BLaER1 (cell line): ENCODE data around the gene ABCB9.

Source experiments
- H3K27ac ChIP-seq: shearing (Covaris generic); formaldehyde crosslinking; 2 replicates; pipeline ENCODE4 v1.8.1; 2022
- H3K27me3 ChIP-seq: shearing (Covaris generic); formaldehyde crosslinking; 2 replicates; pipeline ENCODE4 v1.8.1; 2022
- H3K36me3 ChIP-seq: shearing (Covaris generic); formaldehyde crosslinking; 2 replicates; pipeline ENCODE4 v1.8.1; 2022
- H3K4me1 ChIP-seq: shearing (Covaris generic); formaldehyde crosslinking; 2 replicates; pipeline ENCODE4 v1.8.1; 2022
- H3K4me2 ChIP-seq: shearing (Covaris generic); formaldehyde crosslinking; 2 replicates; pipeline ENCODE4 v1.8.1; 2022
- H3K4me3 ChIP-seq: shearing (Covaris generic); formaldehyde crosslinking; 2 replicates; pipeline ENCODE4 v1.8.1; 2022
- H3K9ac ChIP-seq: shearing (Covaris generic); formaldehyde crosslinking; 2 replicates; pipeline ENCODE4 v1.8.1; 2022
- H3K9me3 ChIP-seq: shearing (Covaris generic); formaldehyde crosslinking; 2 replicates; pipeline ENCODE4 v1.8.1; 2022
- H4K20me1 ChIP-seq: shearing (Covaris generic); formaldehyde crosslinking; 2 replicates; pipeline ENCODE4 v1.8.1; 2022
- Cebpa-rat ChIP-seq: shearing (Covaris generic); IDR thresholded peaks from 2 replicates; pipeline ENCODE4 v1.8.1; 2022

The ABCB9 gene

DNA sequence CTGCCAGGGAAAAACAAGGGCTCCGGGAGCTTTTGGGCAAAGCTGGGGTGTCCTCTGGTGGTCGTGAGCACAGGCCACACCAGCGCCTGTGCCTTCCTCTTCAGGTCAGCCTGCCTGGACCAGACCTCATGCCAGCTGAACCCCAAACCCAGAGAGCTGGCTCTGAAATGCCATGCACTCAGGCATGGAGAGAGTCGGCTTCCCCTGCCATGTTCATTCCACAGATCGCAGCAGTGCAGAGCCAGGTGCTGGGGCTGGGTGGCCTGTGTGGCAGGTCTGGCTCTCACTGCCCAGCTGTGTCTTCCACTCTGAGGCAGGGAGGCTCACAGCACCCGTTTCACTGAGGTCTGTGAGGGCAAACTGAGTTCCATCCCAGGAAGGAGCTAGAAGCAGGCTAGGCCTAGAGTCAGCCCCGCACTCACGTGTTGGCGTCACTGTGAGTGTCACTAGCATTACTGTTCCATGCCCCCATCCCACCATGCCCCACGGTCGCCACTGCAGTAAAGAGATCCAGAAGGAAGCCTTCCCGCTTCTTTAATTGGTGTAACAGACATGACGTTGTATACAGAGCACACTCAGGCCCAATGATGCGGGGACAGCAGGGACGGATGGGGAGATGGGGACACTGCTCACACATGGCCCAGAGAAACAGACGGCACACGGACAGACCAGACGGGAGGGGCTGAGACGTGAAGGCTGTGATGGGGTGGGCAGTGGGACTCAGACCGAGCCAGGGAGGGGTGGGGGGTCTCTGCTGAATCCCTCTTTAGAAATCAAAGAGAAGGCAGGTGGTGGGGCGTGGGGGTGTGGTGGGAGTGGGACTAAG is 16.9 kb upstream of the ABCB9 start:
- TF ChIP-seq Cebpa-rat: no peak
- Histone ChIP-seq H3K27me3 (no peaks in the 10 kb centered on the region), H3K4me1 (peaks cover 59% of the 10 kb centered on the region), H3K9ac (peak overlapping the region; percentile 97), H4K20me1 (peaks cover 55% of the 10 kb centered on the region), H3K4me2 (peak overlapping the region; percentile 97), H3K4me3 (no peak overlapping the region), H3K36me3 (peaks cover 73% of the 10 kb centered on the region), H3K27ac (no peak overlapping the region), H3K9me3 (no peaks in the 10 kb centered on the region)

DNA sequence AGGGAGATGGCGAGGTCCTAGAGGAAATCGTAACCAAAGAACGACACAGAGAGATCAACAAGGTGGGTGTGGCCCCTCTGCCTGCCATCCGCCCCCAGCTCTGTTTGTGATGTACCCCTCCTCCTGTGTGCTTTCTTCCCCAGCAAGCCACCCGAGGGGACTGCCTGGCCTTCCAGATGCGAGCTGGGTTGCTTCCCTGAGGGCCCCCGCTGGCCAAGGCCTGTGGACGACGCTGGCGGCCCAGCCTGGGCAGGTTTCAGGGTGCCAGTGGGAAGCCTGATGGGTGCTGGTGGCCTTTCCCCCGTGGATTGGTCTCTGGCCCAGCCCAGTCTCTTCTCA is 16.2 kb upstream of the ABCB9 start:
- Histone ChIP-seq H3K27me3 (no peaks in the 10 kb centered on the region), H4K20me1 (peaks cover 55% of the 10 kb centered on the region), H3K27ac (peak overlapping the region; percentile 95; the same call in 1 of the 2 replicates), H3K9me3 (no peaks in the 10 kb centered on the region), H3K4me1 (peaks cover 66% of the 10 kb centered on the region), H3K9ac (peak overlapping the region; percentile 97), H3K4me3 (peak overlapping the region; percentile 99), H3K4me2 (peak overlapping the region; percentile 97), H3K36me3 (peaks cover 72% of the 10 kb centered on the region)
- TF ChIP-seq Cebpa-rat: no peak

DNA sequence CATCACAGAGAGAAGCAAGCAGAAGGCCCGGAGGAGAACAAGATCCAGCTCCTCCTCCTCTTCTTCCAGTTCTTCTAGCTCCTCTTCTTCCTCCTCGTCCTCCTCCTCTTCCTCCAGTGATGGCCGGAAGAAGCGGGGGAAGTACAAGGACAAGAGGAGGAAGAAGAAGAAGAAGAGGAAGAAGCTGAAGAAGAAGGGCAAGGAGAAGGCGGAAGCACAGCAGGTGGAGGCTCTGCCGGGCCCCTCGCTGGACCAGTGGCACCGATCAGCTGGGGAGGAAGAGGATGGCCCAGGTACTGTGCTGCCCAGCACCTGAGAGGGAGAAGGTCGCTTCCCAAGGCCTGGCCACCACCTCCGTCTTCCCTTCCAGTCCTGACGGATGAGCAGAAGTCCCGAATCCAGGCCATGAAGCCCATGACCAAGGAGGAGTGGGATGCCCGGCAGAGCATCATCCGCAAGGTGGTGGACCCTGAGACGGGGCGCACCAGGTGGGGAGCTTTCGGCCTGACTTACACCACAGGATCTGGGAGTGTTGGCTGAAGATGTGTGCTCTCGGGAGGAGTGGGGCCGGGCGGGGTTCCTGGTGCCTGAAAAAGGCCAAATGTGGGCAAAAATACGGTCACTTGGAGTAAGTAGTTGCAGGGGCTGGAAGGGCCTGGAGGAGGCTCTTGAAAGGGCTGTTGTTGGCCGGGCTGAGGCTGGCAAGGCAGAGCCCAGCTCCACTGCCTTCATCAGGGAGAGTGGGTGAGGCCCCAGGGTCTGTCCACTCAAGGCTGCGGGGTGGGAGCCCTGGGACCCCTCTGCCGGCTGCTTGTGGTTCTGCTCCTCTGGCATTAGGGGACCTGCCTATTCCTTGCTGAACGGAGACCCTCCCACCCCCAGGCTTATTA is 15.6 kb upstream of the ABCB9 start:
- Histone ChIP-seq H4K20me1 (peaks cover 55% of the 10 kb centered on the region), H3K4me3 (peak overlapping the region; percentile 99), H3K27ac (peak overlapping the region; percentile 95), H3K9me3 (no peaks in the 10 kb centered on the region), H3K4me1 (peaks cover 73% of the 10 kb centered on the region), H3K27me3 (no peaks in the 10 kb centered on the region), H3K36me3 (peaks cover 72% of the 10 kb centered on the region), H3K9ac (peak overlapping the region; percentile 97), H3K4me2 (peak overlapping the region; percentile 97)
- TF ChIP-seq Cebpa-rat: no peak

DNA sequence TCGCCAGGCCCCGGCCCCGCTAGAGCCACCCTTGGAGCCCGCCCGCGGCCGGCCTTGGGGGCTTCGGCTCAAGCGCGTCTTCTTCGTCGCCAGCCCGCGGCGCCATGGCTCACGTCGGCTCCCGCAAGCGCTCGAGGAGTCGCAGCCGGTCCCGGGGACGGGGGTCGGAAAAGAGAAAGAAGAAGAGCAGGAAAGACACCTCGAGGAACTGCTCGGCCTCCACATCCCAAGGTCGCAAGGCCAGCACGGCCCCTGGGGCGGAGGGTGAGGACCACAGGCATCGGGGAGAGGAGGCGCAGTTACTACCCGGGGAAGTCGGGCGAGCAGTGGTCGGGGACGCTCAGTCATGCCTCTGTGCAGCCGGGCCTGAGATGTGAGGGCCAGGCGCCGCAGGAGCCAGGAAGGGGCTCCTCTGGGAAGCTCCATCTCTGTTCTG is 14.8 kb upstream of the ABCB9 start:
- no peaks in the 10 kb centered on the region for H3K27me3 ChIP-seq
- peak overlapping the region; percentile 99 for H3K4me3 ChIP-seq
- H3K4me2 ChIP-seq: peak overlapping the region; percentile 97
- peaks cover 53% of the 10 kb centered on the region for H4K20me1 ChIP-seq
- peak overlapping the region; percentile 97 for H3K9ac ChIP-seq
- H3K27ac ChIP-seq: peak overlapping the region; percentile 95
- H3K9me3 ChIP-seq: no peaks in the 10 kb centered on the region
- H3K4me1 ChIP-seq: peaks cover 80% of the 10 kb centered on the region
- TF ChIP-seq Cebpa-rat: no peak
- H3K36me3 ChIP-seq: peaks cover 68% of the 10 kb centered on the region

DNA sequence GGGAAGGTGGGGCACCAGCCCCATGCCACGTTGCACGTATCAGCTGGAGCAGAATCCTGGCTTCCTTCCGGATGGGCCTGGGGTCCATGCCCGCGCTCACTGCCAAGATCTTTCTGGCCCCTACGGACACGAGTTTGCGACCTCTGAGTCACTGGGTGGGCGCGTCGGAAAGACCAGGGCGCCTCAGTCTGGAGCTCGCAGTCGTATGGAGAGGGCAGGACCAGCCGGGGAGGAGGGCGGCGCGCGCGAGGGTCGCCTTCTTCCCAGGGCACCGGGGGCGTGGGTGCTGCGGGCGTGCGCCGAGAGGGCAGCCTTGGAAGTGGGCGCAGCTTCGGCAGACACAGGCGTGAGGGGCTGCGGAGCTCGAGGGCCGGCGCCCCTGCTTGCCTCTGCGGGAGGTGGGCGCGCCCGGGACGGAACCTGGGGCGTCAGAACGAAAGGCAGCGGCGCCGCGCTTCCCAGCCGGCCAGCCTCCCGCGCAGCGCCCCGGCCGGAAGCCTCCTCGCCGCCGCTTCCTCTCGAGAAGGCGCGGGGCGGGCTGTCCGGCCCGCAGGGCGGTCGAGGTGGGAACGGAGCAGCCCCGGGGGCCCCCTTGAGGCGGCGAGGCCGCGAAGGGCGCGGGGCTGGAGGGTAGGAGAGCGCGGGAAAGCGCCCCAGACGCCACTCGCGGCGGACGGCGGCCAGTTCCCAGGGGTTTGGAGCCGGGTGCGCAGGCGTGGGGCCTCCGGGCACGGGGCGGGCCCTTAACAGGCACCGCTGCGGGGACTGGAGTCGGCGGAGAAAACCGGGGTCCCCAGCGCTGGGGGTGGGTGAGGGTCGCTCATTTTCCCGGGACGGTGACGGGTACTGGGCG is 14.1 kb upstream of the ABCB9 start, which contains the start of gene ARL6IP4:
TSS of gene ARL6IP4 (plus strand) at position 499 of the 853 bp plus-strand sequence. CDS start 459 bp downstream, outside the sequence.
- no peak for TF ChIP-seq Cebpa-rat

DNA sequence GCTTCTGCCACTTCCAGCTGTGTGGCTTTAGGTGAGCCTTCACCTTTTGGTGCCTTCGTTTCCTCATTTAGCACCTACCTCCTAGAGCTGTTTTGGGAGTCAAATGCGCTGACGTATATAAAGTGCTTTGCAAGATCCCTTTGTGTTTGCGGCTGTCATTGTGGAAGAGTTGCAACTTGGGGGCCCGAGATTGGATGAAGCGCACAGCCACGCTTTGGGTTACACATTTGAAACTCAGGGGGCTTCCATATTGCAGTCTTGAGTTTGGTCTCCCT is 13.6 kb upstream of the ABCB9 start:
- peak overlapping the region; percentile 97 for H3K4me2 ChIP-seq
- peaks cover 41% of the 10 kb centered on the region for H4K20me1 ChIP-seq
- H3K27ac ChIP-seq: peak overlapping the region; percentile 95
- H3K9ac ChIP-seq: peak overlapping the region; percentile 97
- peaks cover 56% of the 10 kb centered on the region for H3K36me3 ChIP-seq
- no peak for TF ChIP-seq Cebpa-rat
- H3K9me3 ChIP-seq: no peaks in the 10 kb centered on the region
- peaks cover 80% of the 10 kb centered on the region for H3K4me1 ChIP-seq
- peak overlapping the region; percentile 99 for H3K4me3 ChIP-seq
- no peaks in the 10 kb centered on the region for H3K27me3 ChIP-seq

More for the DNA sequence above, 14.1 kb upstream of the ABCB9 start, which contains the start of gene ARL6IP4:
- Histone ChIP-seq H3K36me3 (peaks cover 61% of the 10 kb centered on the region), H3K4me3 (peak within 1 kb of the TSS; percentile 99), H3K27me3 (no peaks in the 10 kb centered on the region), H3K9ac (peak within 1 kb of the TSS; percentile 97), H3K4me2 (peak within 1 kb of the TSS; percentile 97), H3K27ac (peak within 1 kb of the TSS; percentile 95), H3K4me1 (peaks cover 85% of the 10 kb centered on the region), H4K20me1 (peaks cover 46% of the 10 kb centered on the region), H3K9me3 (no peaks in the 10 kb centered on the region)

DNA sequence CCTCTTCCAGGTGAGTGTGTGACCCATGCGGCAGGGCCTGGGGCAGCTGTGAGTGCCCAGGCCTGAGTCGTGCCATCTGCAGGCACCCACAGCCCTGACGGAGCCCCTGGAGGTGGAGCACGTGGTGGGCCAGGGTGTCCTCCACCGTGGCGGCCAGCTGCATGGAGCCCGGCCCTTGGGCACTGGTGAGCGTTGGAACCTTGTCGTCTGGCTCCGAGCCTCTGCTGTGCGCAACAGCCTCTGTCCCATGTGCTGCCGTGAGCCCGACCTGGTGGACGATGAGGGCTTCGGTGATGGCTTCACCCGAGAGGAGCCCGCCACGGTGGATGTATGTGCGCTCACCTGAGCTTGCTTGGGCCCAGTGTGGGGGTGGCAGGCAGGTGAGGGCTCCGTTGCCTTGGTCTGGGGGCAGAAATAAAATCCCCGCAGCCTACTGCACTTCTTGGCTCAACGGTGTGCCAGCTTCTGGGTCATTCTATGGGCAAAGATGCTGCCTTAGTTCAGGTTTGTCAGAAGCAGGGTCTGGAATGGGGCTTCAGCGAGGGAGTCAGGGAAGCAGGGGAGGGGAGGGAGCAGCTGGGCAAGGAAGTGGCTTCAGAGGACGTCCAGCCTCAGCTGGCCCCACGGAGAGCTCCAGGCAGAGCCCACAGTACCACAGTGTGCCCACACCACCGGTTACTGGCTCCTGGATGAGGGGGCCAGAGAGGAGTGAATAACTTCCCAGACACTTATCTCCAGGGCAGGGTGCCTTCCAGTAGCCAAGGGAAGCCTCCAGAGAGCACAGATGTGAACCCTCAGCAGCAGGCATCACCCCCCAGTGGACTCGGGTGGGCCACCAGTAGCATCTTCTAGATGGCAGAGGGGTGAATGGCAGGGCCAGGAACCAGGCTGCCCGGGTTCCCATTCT is 13.0 kb upstream of the ABCB9 start:
- Histone ChIP-seq H4K20me1 (peaks cover 35% of the 10 kb centered on the region), H3K9ac (peak overlapping the region; percentile 97), H3K9me3 (no peaks in the 10 kb centered on the region), H3K27me3 (no peaks in the 10 kb centered on the region), H3K27ac (peak overlapping the region; percentile 95), H3K4me1 (peaks cover 75% of the 10 kb centered on the region), H3K36me3 (peaks cover 50% of the 10 kb centered on the region), H3K4me2 (peak overlapping the region; percentile 97), H3K4me3 (peak overlapping the region; percentile 99)
- TF ChIP-seq Cebpa-rat: no peak

DNA sequence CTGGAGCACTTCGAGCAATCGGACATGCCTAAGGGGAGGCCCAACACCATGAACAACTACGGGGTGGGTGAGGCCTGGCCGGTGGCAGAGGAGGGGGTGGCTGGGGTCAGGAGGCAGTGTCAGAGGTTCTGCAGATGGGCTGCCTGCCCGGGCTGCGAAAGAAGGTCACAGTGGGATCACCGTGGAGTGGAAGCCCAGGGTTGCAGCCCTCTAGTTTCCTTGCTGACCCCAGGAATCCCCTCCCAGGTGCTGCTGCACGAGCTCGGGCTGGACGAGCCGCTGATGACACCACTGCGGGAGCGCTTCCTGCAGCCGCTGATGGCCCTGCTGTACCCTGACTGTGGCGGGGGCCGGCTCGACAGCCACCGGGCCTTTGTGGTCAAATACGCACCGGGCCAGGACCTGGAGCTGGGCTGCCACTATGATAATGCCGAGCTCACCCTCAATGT is 12.3 kb upstream of the ABCB9 start:
- peak overlapping the region; percentile 97 for H3K9ac ChIP-seq
- no peak for TF ChIP-seq Cebpa-rat

More for the DNA sequence above, 12.3 kb upstream of the ABCB9 start:
- H3K36me3 ChIP-seq: peaks cover 43% of the 10 kb centered on the region
- H3K9me3 ChIP-seq: no peaks in the 10 kb centered on the region
- peaks cover 28% of the 10 kb centered on the region for H4K20me1 ChIP-seq
- no peak overlapping the region for H3K4me3 ChIP-seq
- H3K4me2 ChIP-seq: peak overlapping the region; percentile 97
- H3K27ac ChIP-seq: no peak overlapping the region; the same call in 1 of the 2 replicates
- no peaks in the 10 kb centered on the region for H3K27me3 ChIP-seq
- peaks cover 75% of the 10 kb centered on the region for H3K4me1 ChIP-seq
